HG03159 (cell line): Measurements from ENCODE around the gene PES1.
"Not testable (repeated sequence)": the region's sequence is repeated elsewhere in the genome, so short reads cannot be mapped to it uniquely, and the experiment has no call there.

Experiments
- ATAC-seq: cut with Tn5 transposase; IDR thresholded peaks from one replicate; pipeline ENCODE4 v1.9.1; 2021; ENCODE audit warnings: mild to moderate bottlenecking, moderate library complexity; ENCODE audit not compliant: unreplicated experiment

PES1 gene

GRCh38 chr22:30578481-30578880, 13.2 kb downstream of the PES1 start:
- ATAC-seq = no peak

DNA sequence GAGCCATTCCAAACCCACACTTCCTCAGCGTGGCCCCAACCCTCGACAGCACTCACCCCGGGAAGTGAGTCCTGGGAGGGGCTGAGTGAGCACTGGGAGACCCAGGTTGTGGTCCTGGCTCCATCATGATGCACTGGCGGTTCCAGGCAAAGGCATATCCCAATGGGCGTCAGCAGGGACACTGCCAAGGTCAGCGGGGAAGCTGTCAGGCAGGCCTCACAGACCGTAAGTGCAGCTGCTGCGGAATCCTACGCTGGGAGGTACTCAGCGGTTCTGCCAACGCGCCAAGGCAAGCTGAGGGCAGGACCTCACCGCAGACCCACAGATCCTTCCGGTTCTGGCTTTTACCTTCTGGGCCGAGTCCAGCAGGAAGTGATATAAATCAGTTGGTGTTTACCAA, 15.9 kb downstream of the PES1 start:
- ATAC-seq = no peak

DNA sequence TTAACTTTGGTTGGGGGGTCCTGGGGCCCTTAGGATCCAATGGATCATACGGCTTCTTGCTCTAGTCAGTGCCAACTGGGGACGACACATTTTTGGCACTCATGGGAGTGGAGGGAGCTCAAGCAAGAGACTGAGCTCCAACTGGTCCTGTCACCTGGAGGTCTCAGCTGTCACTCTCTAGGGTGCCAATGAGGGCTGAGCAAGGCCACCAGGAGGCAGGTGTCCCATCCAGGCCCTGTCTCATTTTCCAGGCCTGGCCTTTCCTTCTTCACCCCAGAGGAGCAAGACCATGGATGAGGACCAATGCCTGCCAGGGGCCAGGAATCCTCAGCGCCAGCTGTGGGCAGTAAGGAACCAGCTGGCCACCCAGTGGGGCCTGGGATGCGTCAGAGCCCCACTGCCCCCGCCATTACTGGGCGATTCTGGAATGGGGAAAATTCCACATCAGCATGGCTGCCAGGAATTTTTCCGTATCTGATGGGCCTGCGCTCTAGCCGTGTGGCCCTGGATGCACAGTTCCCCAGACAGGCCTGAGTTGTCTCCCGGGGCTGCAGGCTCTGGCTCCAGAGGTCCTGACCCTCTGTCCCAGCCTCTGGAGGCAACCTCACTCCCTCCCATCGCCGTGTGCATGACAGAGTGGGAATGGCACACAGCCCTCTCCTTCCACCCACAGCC, 16.6 kb downstream of the PES1 start:
- ATAC-seq = no peak

- ATAC-seq = no peak
Observed at GRCh38 chr22:30574095-30574981, 17.4 kb downstream of the PES1 start, which contains the start of gene GAL3ST1. TSS of gene GAL3ST1 (minus strand) at chr22:30574665. CDS start at chr22:30557392, 17,273 bp downstream.

GRCh38 chr22:30573594-30574094, 18.1 kb downstream of the PES1 start:
- ATAC-seq = no peak

DNA sequence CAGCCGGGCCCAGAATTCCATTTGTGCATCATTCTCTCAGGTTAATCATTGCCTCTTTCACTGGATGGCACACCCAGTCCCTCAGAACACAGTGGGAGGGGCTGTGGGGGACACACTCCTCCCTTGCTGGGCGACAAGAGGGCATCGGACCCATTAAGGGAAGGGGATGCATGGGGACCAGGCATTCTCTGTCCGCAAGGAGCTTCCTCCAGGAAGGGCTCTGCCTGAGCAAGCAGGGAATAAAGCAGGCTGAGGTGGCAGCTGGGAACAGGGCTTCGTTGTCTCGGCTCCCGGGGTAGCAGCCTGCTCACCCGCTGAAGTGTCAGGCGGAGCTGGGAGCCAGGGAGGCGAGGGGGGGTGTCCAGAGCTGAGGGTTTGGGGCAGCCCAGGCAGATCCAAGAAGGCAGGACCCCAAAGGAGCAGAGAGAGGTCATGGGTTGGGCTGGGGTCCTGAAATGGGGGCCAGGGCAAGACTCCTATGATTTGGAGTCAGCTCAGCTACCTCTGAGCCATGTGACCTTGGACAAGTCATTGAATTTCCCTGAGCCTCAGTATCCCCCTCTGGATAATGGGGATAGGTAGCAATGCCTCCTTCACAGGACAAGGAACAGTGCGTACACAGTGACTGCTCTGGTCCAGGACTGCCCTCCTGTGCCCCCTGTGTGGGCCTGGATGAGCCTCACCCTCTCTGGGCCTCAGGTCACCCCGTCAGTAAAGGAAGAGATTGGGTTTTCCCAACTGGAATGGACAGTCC, 18.7 kb downstream of the PES1 start:
- ATAC-seq = no peak

DNA sequence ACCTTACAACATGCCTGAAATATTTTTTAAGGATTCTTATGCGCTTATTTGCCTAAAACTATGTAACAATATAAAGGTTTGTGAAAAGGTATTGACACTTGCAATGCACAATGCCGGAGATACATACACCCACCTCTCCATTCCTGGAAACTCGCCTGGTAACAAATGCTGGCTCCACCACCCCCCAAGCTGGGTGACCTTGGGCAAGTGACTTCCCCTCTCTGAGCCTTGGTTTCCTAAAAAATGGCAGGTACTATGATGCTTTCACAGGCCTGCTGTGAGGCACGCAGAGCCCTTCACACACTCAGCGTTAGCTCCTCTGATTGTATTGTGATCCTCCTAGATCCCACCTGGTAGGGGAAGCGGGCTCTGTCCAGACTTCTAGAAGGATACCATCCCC, 19.5 kb downstream of the PES1 start:
- no peak for ATAC-seq

DNA sequence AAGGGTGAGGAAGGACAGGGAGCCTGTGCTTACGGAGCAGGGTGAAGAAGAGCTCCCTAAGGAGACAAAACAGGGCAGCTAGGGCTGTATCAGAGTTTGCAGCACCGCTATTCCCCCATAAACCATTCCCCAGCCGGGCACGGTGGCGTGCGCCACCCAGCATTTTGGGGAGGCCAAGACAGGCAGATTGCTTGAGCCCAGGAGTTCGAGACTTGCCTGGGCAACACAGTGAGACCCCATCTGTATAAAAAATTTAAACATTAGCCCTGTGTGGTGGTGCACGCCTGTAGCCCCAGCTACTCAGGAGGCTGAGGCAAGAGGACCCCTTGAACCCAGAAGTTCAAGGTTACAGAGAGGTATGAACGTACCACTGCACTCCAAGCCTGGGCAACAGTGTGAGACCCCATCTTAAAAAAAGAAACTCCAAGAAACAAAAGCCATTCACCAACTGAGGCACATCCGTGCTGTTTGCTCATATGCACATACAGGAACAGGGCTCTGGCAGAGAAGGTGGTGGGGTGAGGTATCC, 22.0 kb downstream of the PES1 start:
- no peak for ATAC-seq

- no peak for ATAC-seq
Observed at GRCh38 chr22:30568137-30568805, 23.4 kb downstream of the PES1 start.

- ATAC-seq = not testable (repeated sequence)
Observed at GRCh38 chr22:30567277-30567676, 24.4 kb downstream of the PES1 start.

DNA sequence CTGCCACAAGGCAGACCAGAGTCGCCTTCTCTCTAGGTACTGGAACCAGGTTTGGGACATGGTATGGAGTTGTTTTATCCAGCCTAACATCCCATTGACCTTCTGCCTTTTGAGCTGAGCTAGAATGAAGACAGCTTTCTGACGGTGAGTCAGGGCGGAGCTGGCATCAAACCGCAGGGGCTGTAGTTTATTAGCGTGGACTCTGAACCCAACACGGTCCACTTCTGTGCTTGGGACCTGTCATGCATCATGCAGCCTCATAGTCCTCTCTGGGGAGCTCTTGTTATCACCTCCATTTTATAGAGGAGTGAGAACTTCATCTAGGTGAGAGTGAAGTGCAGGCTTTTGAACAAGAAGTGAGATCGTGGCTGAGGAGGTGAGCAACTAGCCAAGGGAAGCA, 25.6 kb downstream of the PES1 start:
- no peak for ATAC-seq

GRCh38 chr22:30565341-30565740, 26.4 kb downstream of the PES1 start:
- no peak for ATAC-seq

- ATAC-seq = no peak
Observed at GRCh38 chr22:30564761-30565119, 27.0 kb downstream of the PES1 start.

DNA sequence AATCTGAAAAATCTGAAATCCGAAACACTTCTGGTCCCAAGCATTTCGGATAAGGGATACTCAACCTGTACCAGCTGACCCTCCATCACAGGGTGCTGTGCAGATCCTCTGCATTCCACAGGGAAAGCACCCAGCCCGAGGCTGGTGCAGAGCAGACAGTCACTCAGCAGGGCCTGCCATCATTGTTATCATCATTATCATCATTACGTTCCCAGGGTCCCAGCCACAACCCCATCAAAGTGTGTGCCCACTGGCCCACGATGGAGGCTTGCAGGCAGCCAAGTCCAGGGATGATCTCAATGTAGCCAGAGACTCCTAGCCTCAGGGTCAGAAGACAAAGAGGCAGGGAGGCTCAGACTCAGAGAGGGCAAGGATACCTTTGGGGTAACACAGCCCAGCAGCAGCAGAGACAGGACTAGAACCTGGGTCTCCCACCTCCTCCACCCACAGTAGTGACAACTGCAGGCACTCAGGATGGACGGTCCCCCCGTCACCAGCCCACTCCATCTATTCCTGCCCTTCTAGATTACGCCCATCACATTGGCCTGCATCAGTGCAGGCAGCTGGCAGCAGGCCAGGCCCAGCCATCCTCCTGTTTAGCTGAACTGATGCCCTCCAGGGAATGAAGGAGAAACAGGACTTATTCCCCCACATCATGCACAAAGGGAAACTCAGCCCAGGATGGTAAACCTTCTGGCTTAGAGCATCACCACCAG, 27.5 kb downstream of the PES1 start:
- no peak for ATAC-seq

DNA sequence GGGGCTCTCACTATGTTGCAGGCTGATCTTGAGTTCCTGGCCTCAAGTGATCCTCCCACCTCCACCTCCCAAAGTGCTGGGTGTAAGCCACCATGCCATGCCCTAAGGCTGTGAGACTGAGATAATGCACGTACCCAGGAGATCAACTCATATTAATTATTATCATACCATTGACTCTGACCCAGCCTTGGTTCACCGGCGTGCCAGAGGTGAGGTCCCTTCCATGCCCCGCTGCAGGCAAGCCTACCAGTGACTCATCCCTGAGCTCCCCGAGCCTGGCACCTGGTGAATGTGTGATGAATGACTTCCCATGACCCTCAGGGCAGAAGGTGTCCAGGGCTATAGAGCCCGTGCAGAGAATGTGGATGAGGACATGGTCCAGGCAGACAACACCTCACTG, 29.3 kb downstream of the PES1 start:
- no peak for ATAC-seq

DNA sequence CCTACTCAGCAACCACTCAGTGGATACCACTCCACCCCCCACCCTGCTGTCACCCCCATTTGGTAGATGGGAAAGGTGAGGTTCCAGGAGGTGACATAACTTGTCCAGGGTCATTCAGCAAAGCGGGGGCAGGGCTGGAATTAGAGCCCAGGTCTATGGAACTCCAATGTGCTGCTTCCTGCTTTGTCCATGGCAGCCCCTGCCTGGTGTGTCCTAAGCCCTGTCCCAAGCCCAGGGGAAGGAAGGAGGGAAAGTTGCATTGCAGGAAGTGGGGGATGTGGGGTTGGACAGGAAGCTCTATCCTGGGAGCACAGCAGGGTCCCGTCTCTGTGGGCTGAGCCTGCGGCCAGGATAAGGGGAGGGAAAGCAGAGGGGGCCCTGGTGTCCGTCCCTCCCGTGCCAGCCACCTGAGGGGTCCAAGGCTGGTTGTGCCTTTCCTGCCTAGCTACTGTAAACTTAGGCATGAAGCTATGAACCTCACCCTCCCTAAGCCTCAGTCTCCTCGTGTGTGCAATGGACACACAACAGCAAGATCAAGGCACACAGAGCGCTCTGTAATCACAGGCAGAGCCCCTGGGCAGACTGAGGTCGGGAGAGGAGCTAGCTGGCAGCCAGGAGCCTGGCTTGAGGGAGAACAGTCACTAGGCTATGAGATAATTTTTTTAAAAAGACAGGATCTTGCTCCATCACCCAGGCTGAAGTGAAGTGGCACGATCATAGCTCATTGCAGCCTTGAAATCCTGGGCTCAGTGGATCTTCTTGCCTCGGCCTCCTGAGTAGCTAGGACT, 30.1 kb downstream of the PES1 start:
- no peak for ATAC-seq

- ATAC-seq = not testable (repeated sequence)
Observed at GRCh38 chr22:30560643-30561202, 31.0 kb downstream of the PES1 start.

DNA sequence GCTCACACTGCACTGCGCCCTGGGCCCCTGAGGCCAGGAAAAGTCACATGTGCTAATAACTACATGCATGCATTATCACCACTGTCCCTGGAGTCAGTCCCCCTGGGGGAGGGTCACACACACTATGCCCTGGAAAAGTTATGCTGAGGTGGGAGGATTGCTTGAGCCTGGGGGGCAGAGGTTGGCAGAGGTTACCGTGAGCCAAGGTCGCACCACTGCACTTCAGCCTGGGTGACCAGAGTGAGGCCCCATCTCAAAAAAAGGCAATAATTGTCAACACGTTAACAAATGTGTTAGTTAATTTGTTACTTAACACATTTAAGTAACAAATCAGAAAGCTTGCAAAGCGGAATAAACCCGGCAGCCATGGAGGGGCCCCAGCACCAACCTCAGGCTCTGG, 31.8 kb downstream of the PES1 start:
- ATAC-seq = no peak

DNA sequence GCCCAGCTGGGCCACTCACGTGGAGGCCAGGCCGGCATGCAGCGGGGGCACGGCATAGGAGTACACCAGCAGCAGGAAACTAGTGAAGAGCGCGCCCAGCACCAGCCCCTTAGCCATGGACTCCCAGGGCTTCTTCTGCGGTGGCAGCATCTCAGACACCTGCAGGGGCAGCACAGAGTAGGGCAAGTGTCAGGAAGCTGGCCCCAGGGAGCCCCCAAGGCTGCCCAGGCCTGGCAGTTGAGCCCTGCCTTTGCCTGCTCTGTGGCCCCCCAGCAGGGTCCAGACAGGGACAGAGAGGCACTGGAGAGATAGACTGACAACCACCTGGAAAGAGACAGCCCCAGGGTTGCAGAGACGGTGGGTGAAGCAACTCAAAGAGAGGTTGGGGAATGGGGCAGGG, 34.5 kb downstream of the PES1 start:
- no peak for ATAC-seq
